Heart left ventricle (tissue), 13 donors: ENCODE results near the gene ACCSL.

Source experiments
- POLR2A ChIP-seq, 2 donors: fragments of 450-650 bp; IDR thresholded peaks; one replicate each; pipeline ENCODE4 v1.6.1; 2017; ENCODE audit warnings: antibody characterized with exemption in 2 of 2, mild to moderate bottlenecking in 2 of 2, moderate library complexity in 2 of 2
- TF ChIP-seq, protein P1 (sequence below), 12 donors: fragments of 200-600 bp; sonication (generic) in 4 of 12; IDR thresholded peaks; one replicate each; pipeline versions ENCODE4 v1.5.0 to v1.8.0; 2018 to 2022; ENCODE audit warnings: antibody characterized with exemption in 12 of 12, mild to moderate bottlenecking in 5 of 12
- donor health status: ischemic (EF 13 %, LVEDD 7.1; RV severe dilation, severe dysfunction).
- donor health status: DM: no; HTN: yes; CAD: no.
- donor health status: DM: no; HTN: no; CAD: no.
- donor health status: ischemic (EF 25% LVEDD 6.9; RV normal size, moderate dysfunction).
- donor health status: ischemic (EF 25% LVEDD 5.7; RV mildly dilated, moderate dysfunction).
- donor health status: ischemic (EF 35%, LVEDD 5.7; RV mildly dilated, moderate dysfunction).
- donor health status: nonischemic (EF 11% LVEDD 7.7; RV severe dilation, severe dysfunction).
- donor health status: DM: yes; HTN: yes; CAD: no.
- donor health status: PGD.
- donor health status: ischemic (EF 29% LVEDD 5.4; RV normal size, mild dysfunction).
- donor health status: nonischemic (EF 23%, LVEDD 6.1; RV moderate dilation, normal function).

DNA sequence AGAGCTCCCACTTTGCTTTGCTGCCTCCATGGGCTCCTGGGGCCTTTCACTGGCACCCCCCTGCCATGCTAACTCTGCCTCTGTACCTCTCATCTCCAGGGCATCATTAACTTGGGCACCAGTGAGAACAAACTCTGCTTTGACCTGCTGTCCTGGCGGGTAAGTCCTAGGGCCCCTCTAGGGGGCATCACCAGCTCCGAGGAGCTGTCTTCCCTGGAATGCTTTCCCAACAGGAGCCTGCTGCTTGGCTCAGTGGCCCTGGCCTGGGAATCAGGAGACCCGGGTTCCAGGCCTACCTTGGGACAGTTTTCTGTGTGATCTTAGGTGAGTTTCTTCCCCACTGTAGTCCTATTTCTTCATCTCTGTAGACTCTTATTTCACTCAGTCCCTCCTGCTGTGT lies 23.4 kb downstream of the ACCSL start:
- TF ChIP-seq, protein P1, sequence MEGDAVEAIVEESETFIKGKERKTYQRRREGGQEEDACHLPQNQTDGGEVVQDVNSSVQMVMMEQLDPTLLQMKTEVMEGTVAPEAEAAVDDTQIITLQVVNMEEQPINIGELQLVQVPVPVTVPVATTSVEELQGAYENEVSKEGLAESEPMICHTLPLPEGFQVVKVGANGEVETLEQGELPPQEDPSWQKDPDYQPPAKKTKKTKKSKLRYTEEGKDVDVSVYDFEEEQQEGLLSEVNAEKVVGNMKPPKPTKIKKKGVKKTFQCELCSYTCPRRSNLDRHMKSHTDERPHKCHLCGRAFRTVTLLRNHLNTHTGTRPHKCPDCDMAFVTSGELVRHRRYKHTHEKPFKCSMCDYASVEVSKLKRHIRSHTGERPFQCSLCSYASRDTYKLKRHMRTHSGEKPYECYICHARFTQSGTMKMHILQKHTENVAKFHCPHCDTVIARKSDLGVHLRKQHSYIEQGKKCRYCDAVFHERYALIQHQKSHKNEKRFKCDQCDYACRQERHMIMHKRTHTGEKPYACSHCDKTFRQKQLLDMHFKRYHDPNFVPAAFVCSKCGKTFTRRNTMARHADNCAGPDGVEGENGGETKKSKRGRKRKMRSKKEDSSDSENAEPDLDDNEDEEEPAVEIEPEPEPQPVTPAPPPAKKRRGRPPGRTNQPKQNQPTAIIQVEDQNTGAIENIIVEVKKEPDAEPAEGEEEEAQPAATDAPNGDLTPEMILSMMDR (IDR thresholded peaks at IDR 0.05) = no peak
- no peak for TF ChIP-seq POLR2A (IDR thresholded peaks at IDR 0.05)
